KOPT-K1 (cell line): ENCODE measurements around the gene KDSR.

Experiments used
- H3K27ac ChIP-seq: fragments of 200-600 bp; sonication (generic); 2 replicates; pipeline ENCODE4 v1.5.1; 2016; ENCODE audit warnings: antibody characterized with exemption, mild to moderate bottlenecking, low read depth, low read length; ENCODE audit not compliant: poor library complexity, severe bottlenecking
- H3K36me3 ChIP-seq: fragments of 200-600 bp; sonication (generic); 2 replicates; pipeline ENCODE4 v1.5.1; 2017; ENCODE audit warnings: antibody characterized with exemption, mild to moderate bottlenecking, low read length, moderate library complexity; ENCODE audit not compliant: insufficient read depth
- H3K9me3 ChIP-seq: fragments of 200-600 bp; sonication (generic); 2 replicates; pipeline ENCODE4 v1.5.1; 2017; ENCODE audit warnings: antibody characterized with exemption, low read length, mild to moderate bottlenecking; ENCODE audit not compliant: insufficient read depth, poor library complexity, severe bottlenecking

The KDSR gene

DNA sequence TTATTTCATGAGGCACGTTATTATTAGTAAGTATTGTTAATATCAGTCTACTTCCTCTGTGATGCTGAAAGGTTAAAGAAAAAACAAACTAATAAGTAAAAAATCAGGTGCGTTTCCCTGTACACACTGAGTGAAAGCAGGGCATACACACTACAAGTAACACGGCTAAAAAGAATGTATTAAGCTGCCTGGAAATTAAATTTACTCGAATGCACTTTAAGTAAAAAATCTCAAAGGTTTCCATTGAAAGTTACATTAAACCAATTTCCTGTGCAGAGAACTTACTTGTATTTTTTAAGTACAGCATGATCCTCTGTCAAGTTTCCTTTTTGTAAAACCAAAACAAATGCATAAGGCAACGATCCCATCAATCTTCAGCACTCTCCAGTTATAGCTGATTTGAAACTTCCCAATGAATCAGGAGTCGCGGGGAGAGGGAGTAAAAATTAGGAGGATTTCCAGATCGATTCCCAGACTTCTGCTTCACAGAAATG, 48.1 kb downstream of the KDSR start:
- Histone ChIP-seq H3K36me3 (peaks cover 14% of the 10 kb centered on the region; the same call in 1 of the 2 replicates), H3K27ac (peak overlapping the region; percentile 82), H3K9me3 (no peaks in the 10 kb centered on the region)

DNA sequence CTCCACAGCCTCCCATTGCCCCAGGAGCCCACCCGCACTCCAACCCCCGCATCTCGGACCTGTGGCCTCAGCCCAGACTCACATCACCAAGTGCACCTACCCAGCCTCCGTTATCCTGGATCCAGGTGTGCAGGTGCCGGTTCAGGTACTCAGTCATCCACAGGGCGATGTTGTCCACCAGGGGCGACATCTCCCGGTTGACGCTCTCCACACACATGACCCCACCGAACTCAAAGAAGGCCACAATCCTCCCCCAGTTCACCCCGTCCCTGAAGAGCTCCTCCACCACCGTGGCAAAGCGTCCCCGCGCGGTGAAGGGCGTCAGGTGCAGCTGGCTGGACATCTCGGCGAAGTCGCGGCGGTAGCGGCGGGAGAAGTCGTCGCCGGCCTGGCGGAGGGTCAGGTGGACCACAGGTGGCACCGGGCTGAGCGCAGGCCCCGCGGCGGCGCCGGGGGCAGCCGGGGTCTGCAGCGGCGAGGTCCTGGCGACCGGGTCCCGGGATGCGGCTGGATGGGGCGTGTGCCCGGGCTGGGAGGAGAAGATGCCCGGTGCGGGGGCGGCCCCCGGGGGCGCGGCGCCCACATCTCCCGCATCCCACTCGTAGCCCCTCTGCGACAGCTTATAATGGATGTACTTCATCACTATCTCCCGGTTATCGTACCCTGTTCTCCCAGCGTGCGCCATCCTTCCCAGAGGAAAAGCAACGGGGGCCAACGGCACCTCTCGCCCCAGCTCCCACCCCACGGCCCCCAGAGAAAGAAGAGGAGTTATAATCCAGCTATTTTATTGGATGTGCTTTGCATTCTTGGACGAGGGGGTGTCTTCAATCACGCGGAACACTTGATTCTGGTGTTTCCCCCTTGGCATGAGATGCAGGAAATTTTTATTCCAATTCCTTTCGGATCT, 48.8 kb downstream of the KDSR start:
- no peaks in the 10 kb centered on the region for H3K9me3 ChIP-seq
- H3K36me3 ChIP-seq, result peaks cover 21% of the 10 kb centered on the region; the same call in 1 of the 2 replicates
- peak overlapping the region; percentile 82 for H3K27ac ChIP-seq

DNA sequence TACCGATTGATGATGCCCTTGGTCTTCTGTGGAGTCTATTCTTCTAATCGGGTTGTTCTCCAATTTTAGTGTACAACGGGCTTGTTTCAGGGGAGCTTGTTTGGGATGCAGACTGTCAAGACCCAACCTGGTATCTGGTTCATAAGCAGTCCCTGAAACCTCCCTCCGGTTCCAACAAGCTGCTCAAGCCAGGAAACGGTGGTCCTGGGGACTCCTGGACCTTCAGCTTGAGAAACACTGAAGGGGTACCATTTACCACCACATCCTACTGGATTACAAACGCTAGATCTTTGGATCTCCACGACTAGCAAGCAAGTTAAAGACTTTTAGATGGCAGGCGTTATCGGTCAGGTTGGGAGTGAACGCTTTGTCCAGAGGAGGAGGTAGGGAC, 49.5 kb downstream of the KDSR start:
- H3K27ac ChIP-seq, result peak overlapping the region; percentile 82
- H3K36me3 ChIP-seq, result peaks cover 28% of the 10 kb centered on the region; the same call in 1 of the 2 replicates
- H3K9me3 ChIP-seq, result no peaks in the 10 kb centered on the region

GRCh38 chr18:63316612-63317555, 50.1 kb downstream of the KDSR start:
- Histone ChIP-seq H3K36me3 (peaks cover 34% of the 10 kb centered on the region; the same call in 1 of the 2 replicates), H3K27ac (peak overlapping the region; percentile 82), H3K9me3 (no peaks in the 10 kb centered on the region)

GRCh38 chr18:63315876-63316275, 51.1 kb downstream of the KDSR start:
- Histone ChIP-seq H3K36me3 (peaks cover 44% of the 10 kb centered on the region), H3K9me3 (no peaks in the 10 kb centered on the region), H3K27ac (no peak overlapping the region)

DNA sequence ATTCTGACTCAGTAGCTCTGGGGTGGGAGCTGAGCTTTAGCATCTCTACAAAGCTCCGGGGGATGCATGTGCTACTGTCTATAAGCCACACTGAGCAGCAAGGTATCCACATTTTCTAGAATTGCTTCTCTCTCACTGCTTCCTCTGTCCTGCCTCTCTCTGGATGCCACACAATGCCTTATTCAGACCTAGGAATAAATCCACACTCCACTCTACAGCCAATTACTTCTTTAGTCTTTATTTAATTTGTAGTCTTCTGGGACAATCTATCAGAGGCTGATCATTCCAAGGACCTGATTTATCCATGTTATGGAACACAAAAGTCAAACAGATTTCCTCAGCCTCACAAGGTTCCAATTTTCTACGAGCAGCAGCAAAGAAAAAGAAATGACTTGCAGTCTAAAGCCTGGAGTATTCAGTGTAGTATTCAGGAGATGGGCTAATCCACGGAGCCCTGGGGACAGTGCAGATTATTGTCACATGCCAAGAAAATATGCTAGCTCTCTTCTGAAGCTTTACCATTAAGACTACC, 51.8 kb downstream of the KDSR start:
- Histone ChIP-seq H3K9me3 (no peaks in the 10 kb centered on the region), H3K27ac (no peak overlapping the region), H3K36me3 (peaks cover 44% of the 10 kb centered on the region)

DNA sequence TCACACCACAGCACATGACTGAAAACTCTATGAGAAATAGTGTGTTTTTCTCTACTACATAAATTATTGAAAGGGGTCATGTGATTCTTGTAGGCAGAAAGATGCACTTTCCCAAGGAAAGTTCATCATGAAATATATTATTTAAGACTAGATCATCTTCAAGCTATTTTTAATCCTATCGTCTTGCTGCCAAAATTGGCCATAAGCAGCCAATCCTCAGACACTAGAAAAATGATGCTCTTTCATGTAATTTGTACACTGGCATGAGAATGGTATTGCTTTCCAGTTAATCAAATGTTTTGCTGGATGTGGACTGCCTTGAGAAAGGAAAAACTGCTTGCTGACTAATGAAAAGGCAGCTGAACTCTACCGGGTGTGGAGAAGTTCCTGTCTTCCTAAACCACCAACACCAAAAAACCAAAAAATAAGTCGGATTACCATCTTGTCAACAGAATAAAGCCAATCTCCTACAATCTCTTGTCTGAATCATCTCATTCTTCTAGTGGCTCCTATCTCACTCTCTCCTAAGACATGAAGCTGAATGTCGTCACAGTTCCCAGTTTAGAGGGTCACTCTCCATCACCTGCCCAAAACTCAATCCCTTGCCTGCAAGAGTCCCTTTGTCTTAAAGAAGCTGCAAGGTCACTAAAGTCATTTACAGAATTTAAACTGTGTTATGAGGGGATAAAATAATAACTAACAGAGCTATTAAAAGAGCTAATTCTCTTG, 52.8 kb downstream of the KDSR start:
- Histone ChIP-seq H3K36me3 (peaks cover 46% of the 10 kb centered on the region), H3K27ac (no peak overlapping the region), H3K9me3 (no peaks in the 10 kb centered on the region)

DNA sequence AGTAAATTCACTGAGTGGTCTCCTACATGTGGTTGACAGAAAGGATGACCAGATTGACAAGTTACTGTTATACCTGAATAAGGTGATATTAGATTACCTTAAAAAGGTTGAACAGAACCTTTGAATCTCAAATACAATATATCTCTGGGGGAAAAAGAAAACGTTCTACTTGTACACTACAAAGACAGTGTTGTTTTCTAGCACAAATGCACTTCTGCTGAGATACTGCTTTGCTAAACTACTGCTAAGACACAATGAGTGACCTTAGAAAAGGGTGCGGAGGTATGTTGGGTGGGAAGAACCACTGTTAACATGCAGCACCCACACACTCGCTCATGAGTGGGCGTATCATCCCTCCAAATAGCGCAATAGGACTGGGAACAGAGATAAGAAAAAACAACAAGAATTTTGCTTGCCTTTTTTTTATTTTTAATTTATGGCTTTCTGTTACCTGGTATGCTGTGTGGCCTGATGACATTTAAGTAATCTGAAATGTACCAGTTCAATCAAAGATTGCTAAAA, 53.5 kb downstream of the KDSR start:
- Histone ChIP-seq H3K27ac (no peak overlapping the region), H3K36me3 (peaks cover 51% of the 10 kb centered on the region), H3K9me3 (no peaks in the 10 kb centered on the region)

GRCh38 chr18:63312737-63313395, 54.1 kb downstream of the KDSR start:
- peaks cover 51% of the 10 kb centered on the region for H3K36me3 ChIP-seq
- H3K9me3 ChIP-seq, result no peaks in the 10 kb centered on the region
- no peak overlapping the region for H3K27ac ChIP-seq

DNA sequence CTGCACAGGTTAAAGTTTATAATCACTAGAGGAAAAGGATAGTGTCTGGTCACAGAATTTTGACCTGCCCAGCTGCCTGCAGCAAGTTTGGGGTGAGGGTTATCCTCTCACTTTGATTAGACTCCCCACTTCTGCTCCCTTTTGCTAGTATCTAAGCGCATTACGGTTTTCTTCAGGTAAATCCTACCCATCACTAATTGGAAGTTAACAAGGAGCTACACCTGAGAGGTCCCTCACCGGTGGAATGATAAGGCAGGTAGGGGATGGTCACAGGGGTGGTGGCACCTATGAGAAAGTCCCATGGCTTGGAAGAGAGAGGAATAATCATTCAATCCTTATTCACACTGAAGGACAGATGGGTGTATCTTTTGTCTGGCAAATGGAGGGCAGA, 55.0 kb downstream of the KDSR start:
- Histone ChIP-seq H3K27ac (no peak overlapping the region), H3K9me3 (no peaks in the 10 kb centered on the region), H3K36me3 (peaks cover 51% of the 10 kb centered on the region)

GRCh38 chr18:63311118-63312018, 55.6 kb downstream of the KDSR start:
- H3K27ac ChIP-seq, result no peak overlapping the region
- H3K36me3 ChIP-seq, result peaks cover 51% of the 10 kb centered on the region
- no peaks in the 10 kb centered on the region for H3K9me3 ChIP-seq

- H3K9me3 ChIP-seq, result no peaks in the 10 kb centered on the region
- H3K36me3 ChIP-seq, result peaks cover 41% of the 10 kb centered on the region
- H3K27ac ChIP-seq, result no peak overlapping the region
These were observed 57.6 kb downstream of the KDSR start for GRCh38 chr18:63309422-63309821.
